Epidermal melanocyte (primary cell): Measurements from ENCODE around the gene RPS17.
A peak's percentile ranks its signal among the peaks of the same experiment; 100 is the strongest.
"Not testable (repeated sequence)": the region's sequence is repeated elsewhere in the genome, so short reads cannot be mapped to it uniquely, and the experiment has no call there.

Experiments used
- DNase-seq: peaks from one replicate; pipeline ENCODE4 v3.0.0; 2011; ENCODE audit warnings: low spot score; ENCODE audit not compliant: insufficient read length

Gene RPS17

DNA sequence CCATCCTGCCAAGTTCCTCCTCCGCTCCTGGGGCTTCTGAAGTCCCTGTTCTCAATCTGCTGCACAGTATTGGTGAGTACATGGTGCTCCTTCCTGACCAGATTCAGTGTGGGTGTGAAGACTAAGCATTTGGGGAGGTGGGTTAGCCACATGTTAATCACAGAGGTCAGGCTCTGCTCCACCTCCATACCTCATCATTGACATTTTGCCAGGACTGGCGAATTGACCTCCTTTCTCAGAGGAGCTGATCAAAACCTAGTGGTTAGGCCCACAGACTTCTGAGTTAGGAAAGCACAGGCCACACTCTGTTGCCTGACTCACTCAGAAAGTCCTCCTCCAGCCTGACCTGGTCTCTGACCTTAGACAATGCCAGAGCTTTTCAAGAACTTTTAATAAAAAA is 8.4 kb upstream of the RPS17 start:
- DNase-seq, result no peak

DNA sequence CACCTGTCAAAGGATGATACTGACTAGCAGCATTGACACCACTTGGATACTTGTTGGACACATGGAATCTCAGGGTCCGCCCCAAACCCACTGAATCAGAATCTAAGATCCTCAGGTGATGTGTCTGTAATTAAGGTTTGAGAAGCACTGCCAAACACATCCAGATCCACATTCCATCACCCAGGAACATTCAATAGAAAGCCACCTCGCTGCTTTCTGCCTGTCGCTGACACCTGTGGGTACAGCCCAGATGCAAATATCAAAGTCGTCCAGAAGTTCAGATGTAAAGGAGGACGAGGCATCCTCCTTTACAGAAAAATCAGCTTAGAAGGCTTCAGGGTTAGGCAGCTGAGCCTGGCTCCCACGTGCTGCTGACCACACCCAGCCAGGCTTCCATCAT is 5.2 kb upstream of the RPS17 start:
- DNase-seq, result no peak

GRCh38 chr15:82545002-82545401 is 4.7 kb upstream of the RPS17 start:
- no peak for DNase-seq

GRCh38 chr15:82544431-82544830 is 4.2 kb upstream of the RPS17 start:
- DNase-seq, result no peak

DNA sequence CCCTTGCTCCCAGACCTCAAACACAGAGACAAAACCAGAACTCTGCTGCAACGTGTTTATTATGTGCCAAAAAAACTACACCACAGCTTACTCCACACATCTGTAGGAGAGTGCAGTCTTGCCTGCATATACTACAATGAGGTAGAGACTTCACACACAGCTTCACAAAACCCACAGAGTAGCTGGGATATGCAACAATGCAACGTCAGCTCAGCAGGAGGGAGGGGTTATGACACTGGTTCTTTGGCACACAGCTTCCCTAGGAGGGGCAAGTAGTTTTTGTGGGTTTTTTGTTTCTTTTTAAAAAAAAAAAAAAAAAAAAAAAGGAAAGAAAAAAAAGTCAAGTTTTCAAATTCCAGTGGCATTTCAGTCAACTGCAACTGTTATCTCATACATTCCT is 2.9 kb upstream of the RPS17 start:
- DNase-seq, result no peak

DNA sequence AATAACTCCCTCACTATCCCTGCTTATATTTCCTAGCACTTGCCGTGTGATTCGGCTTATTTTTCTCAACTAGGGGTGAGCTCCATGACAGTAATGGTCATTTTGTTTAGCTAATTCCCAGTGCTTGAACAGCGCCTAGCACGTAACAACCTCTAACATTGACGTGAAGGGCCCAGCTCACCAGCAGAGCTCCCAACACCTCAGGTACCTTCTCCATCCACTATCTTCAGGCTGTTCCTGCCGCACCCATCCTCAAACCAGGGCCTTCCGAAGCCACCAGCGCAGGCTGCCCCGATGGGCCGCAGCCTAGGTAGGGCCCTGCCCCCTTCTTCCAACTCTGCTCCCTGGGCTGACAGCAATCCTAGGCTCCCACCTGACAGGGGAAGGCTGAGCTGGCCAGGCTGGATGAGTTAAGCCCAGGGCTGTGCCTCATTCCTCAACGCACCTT is 751 bp upstream of the RPS17 start:
- no peak for DNase-seq

GRCh38 chr15:82539691-82540054 is 584 bp downstream of the RPS17 start:
- no peak for DNase-seq

DNA sequence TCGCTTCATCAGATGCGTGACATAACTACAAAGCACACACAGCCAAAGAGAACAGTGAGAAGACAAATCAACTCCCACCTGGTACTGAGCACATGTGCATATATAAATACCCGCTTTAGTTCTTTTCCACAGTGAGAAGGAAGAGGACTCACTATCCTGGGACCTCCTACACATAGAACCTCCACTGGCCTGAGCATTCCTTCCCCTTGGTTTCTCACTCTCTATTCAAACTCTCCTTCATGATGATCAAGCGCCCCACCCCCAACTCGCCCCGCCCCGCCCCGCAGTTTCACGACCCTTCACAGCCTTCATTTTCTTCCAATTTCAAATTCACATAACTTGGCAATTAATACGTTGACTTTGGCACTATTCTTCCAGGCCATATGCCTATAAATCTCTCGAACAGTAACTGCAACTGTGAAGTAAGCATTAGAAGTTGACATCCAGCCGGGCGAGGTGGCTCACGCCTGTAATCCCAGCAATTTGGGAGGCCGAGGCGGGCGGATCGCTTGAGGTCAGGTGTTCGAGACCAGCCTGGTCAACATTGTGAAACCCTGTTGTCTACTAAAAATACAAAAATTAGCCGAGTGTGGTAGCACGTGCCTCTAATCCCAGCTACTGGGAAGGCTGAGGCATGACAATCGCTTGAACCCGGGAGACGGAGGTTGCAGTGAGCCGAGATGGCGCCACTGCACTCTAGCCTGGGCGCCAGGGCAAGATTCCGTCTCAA is 1.1 kb downstream of the RPS17 start:
- DNase-seq, result no peak

DNA sequence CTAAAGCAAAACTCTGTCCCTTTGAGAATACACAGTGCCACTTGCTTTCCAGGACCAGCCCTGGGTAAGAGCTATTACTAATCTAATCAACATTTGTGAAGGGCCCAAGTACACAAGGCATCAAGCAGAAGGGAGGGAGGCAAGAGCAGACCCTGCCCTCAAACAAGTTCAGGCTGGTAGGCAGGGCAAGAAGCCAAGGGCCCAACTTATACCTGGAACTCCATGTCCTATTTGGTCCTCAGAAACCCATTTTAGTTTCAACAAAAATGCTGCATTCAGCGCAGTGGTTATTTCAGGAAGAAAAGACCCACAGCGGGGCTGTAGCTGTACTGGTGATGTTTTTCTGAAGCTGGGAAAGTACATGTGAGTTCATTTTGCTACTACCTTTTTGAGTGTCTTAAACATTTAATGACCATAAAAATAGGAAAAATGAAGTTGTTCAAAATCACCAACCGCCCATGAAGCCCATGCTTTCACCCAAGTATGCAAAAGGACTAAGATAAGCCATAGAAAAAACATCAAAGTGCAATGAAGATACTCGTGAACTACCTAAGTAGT is 2.8 kb downstream of the RPS17 start:
- DNase-seq, result no peak

DNA sequence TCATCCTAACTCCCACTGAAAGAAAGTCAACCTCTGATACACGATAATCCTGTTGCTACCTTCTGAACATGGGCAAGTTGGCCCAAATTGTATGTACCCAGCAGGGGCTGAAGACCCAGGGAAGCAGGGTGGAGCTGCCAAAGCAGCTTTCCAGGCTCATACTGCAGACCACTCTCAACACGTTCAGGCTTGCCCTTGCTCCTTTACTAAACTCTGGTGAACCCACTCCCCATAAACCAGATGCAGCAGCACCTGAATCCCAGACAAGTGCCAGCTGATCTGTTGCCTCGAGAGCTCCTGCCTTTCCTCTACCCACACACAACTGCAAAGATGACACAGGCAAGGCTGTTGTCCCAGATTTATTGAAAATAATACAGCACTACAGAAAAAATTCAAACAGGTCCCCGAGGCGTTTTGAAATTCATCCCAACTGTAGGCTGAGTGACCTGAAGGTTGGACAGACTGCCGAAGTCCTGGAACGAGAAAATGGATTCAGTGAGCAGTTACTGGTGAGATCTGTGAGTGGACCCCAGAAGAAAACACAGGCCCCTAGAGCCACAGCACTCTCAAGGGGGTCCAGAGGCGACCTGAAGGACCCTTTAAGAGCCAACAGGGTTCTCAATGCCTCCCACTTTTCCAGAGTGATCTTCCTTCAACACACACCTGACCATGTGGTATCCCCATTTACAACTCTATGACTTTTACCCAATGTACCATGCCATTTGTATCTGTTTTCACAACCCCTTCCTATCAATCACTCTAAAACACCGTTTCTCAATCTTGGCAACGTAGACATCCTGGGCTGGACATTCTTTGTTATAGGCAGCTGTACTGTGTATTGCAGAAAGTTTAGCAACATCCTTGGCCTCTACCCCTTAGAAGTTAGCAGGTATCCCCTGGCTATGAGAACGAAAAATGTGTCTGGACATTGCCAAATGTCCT is 3.6 kb downstream of the RPS17 start:
- DNase-seq, result no peak

DNA sequence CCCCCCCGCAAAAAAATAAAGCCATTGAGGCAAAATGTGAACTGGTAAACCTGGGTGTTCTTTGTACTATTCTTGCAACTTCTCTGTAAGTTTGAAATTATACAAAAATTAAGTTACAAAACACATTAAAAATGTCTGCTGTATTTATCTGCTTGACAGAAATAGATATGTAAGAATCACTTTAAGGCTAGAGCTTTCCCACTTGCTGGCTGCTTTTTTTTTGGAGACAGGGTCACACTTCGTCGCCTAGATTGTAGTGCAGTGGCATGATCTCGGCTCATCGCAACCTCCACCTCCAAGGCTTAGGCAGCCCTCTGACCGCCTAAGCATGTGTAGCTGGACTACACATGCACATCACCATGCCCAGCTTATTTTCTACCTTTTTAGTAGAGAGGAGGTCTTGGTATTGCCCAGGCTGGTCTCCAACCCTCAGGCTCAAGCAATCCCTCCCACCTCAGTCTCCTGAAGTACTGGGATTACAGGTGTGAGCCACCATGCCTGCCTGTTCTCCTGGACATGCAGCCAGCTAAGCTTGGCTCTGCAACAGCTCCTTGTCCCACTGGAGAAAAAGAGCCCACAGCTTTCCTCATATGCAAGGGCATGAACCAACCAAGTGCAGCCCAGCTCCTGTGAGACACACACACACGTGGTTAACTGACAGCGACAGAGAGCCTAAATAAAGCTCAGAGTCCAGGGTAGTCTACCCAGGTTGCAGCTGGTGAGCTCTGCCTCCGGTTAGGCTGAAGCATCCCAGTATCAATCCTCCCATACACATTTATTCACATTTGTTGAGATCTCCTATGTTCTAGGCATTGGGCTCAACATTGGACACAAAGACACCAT is 4.5 kb downstream of the RPS17 start:
- peak; percentile 18 for DNase-seq

DNA sequence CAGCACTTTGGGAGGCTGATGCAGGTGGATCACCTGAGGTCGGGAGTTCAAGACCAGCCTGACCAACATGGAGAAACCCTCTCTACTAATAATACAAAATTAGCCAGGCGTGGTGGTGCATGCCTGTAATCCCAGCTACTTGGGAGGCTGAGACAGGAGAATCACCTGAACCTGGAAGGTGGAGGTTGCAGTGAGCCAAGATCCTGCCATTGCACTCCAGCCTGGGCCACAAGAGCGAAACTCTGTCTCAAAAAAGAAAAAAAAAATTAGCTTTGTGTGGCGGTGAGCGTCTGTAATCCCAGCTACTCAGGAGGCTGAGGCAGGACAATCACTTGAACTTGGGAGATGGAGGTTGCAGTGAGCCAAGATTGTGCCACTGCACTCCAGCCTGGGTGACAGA is 5.1 kb downstream of the RPS17 start:
- DNase-seq, result not testable (repeated sequence)

GRCh38 chr15:82534457-82534861 is 5.8 kb downstream of the RPS17 start:
- DNase-seq, result not testable (repeated sequence)

GRCh38 chr15:82533801-82534200 is 6.5 kb downstream of the RPS17 start:
- DNase-seq, result no peak

GRCh38 chr15:82532991-82533481 is 7.2 kb downstream of the RPS17 start:
- DNase-seq, result no peak

DNA sequence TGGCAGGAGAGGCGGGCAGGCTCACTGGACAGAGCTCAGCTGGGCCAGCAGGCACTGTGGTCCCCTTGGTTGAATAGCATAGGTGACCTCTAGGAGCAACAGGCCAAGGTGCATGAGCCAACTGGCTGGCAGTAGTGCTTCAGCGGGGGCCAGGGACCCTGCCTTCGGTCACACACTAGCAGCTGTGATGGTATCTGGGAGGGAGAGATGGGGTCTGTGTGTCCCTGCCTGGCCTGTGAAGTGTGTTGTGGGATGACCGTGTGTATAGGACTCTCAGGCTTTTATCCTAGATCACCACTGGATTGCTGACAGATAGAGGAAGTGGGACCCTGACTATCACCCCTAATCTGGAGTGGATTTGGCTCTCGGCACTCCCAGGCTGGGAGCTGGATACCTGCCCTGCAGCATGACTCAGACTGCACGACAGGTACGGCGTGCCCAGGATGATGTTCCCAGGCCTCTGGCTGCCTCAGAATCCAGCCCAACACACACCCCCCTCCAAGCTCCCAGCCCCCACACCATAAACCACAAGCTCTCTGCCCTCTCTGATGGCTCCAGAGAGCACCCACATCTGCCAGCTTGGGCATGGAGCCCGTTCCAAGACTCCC is 7.8 kb downstream of the RPS17 start:
- no peak for DNase-seq

DNA sequence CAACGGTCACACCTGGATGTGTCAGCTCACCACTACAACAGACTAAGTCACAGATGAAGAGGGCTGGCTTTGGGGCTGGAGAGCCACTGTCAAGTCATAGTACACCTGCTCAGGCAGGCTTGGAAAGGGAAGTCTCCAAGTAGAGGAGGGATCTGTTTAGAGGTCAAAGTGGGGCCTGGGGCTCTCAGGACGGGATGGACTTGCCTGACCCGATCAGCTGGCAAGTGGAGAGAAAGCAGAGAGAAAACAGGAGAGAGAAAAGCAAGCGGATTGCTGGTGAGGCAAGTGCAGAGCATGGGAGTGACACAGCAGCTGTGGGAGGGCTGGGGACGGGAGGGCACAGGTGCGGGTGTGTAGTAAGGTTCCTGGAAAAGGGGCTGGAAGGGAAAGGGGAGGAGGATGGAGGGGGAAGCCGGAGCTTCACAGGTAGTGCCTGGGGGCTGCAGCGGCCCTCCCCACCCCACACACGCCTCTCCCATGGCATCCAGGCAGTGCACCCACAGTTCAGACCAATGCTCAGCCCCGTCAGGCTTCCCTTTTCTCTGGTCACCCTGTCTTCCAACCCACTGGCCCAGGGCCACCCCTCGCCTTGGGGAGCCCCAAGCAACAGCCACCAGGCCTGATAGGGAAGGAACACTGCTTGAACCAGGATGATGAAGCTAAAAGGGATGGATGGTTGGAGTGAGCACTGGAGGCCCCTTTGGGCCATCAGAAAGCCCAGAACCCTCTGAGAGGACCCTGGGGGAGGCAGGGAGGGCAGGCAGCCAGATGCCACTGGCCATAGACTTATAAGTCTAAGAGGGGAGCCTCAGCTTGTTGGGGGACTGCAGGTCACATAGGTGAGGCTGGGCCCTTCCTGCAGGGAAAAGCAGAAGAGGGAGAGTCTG is 8.5 kb downstream of the RPS17 start:
- no peak for DNase-seq

DNA sequence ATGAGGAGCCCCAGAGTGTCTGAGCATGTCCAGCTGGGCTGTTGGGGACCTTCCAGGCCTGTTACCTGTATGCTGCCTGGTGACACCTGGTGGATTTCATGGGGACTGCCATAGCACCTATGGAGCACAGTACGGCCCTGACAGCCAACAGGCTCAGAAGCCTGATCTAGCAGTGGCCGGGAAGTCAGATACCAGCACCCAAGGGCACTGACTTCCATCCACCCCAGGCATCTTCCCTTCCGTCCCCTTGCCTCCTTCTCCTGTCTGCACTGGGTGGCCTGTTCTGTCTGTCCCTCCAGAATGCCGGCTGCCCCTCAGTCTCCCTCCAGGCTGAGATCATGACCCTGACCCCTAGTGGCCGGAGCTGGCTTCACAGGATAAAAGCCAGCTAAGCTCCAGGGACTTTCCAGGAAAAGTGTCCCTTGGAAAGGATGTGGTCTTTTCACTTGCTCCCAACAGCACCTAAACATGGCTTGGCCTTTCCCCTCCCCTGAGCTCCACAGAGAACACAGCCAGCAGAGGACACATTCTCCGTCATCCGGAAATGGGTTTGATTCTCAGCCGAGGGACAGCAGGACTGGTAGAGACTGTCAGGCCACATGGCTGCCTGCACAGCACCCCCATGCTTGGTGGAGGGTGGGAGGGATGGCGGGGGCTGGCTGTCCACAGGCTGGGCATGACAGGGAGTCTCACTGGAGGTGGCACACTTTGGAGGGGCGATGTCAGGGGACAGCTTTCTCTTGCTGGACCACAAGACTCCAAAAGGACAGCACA is 9.5 kb downstream of the RPS17 start:
- DNase-seq, result peak; percentile 70

DNA sequence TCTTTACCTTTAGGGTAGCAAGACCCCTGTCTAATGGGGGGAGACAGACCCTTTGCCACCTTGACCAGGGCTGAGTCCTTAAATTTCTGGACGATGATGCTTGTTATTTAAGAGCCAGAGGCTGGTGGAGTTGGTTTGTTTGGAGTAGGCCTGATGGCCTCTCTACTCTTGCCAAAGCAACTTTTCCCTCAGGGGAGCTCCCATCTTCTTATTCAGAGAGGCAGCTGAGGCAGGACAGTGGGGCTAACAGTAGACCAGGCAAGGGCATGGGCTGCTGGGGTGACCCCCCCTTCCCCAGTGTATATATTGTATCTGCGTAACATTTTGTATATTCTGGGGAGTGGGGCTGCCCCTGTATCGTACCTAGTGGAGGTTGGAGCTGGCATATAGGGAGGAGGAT is 10.3 kb downstream of the RPS17 start:
- DNase-seq, result no peak
